DLD1 (cell line): ENCODE results near the gene CC2D1B.

ENCODE experiments used
- in situ Hi-C: cut with HindIII; loops from 2 replicates; pipeline ENCODE4 v1.10.0; 2017; ENCODE audit warnings: low sequenced_read_pairs

CC2D1B gene

DNA sequence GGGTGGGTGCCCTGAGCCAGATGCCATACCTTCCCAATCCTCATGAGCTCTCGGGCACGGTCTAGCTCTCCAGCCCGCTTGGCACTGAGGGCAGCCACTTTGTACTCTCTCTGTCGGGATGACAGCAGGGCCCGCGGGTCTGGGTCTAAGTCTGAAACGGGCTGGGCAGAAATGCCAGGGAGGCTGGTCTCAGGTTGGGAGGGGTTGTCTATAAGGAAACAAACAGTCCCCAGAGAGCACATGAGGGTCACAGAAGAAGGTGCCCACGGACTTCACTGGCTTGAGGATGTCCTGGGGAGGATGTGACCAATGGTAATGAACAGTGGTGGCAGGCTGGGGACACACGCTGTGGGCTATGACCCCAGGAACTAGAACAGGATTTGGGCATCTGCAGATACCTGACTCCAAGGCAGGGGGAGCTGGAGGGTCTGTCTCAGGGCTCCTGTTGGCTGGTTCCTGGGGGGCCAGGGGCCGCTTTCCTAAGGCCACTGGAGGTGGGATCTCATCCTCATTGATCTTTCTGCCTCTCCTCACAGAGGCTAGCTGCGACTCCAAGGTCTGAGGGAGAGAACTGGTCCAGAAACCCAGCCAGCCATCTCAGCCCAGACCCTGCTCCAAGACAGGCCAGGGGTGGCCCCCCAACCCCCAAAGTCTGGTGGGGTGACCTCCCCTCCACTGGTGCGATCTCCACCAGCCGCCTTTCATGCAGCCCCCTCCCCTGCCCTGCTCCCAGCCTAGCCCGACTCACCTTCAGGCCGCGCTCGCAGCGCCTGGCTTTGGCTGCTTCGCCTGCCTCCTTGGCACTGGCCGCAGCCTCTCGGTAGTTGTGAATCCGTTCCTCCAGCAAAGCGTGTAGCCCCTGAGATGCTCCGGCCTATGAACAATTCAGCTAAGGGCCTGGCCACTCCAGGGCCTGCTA is 6.1 kb downstream of the CC2D1B start:
- in situ Hi-C loops, result no loop called here

DNA sequence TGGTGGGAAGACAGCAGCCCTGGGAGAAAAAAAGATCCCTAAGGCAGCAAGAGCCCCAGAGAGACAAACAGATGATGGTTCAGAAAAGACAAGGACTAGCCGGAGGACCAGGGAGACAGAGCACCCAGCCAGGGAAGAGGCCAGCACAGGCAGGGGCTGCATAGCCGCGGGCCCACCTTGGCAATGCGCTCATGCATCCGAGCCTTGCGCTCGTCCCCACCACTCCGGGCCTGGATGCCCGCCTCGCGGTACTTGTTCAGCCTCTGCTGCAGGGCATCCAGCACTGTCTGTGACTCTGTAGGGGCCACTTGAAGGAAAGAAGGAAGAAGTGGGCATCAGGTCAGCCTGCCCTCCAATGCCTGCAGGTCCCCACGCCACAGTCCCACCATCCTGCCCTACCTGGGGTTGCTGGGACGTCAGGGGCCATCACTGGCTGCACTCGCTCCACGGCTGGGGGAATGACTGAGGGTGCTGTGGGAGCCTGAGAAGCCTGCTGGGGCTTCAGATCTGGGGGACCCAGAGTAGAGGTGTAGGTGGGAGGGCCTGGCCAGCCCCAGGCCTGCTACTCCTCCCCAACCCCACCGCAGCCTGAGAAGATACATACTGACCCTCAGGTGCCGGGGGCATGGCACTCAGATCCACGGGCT is 7.0 kb downstream of the CC2D1B start:
- in situ Hi-C loops, result no loop called here

DNA sequence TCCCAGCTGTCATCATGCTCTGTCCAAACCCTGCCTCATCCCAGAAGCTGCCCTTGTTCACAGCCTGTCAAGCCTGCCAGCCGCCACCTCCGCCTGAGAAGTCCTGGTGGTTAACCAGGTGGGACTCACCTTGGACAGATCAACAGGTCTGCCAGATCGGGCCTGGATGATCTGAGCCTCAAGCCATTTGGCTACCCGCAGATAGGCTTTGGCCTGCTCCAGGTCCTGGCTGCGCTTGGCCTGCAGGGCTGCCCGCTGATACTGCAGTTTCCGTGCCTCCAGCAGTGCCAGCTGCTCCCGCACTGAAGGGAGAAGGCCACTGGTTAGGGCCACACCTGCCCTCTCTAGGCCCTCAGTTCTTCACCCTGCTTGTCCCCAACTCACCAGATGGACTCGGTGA is 8.6 kb downstream of the CC2D1B start:
- in situ Hi-C loops, result no loop called here

DNA sequence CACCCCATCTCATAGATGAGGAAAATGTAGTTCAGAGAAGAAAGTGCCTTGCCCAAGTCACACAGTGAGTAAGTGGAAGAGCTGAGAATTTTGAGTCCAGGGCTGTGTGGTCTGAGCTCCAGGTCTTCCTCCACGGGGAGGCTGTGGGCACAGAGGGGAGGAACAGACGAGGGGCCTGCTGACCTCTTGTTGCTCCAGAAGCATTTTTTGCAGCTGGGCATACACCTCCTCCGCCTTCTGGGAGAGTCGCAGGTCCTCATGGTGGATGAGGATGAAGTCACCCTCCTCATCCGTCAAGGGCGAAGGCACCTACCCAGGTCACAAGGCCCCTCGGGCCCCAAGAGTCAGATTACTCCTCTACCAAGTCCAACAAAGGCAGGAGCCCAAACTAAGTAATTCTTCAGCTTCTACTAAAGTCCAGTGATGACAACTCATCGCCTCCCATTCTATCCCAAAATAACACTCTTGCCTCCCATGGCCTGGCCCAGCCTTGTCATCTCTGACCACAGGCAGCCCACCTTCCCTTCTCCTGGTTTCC is 9.1 kb downstream of the CC2D1B start:
- in situ Hi-C loops, result no loop called here

DNA sequence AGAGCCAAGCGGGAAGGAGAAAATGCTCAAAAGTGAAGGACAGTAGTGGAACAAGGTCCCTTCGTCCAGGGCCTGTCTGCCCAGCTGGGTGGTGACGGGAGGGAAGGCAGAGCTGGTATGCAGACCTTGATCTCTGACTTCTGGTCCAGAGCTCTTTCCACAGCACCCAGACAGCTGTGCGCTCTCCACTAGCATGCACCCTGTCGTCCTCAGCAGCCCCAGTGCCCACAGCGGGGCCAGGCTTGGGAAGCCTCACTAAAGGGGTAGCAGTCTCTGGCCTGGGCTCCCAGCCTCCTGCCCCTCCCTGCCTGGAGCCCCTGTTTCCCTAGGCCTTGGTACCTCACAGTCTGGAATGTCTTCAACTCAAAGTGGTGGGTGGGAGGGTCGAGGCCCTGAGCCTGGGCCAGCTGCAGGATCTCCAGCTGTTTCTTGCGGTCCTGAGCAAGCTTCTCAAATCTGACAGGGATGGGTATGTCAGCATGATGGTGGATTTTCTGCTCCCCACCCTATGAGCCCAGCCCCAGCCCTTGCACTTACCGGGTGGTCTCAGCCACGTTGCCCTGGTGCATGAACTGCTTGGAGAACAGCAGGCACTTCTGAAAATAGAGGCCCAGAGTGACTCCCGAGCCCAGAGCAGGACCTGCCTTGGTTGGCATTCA is 10.0 kb downstream of the CC2D1B start:
- in situ Hi-C loops, result no loop called here

DNA sequence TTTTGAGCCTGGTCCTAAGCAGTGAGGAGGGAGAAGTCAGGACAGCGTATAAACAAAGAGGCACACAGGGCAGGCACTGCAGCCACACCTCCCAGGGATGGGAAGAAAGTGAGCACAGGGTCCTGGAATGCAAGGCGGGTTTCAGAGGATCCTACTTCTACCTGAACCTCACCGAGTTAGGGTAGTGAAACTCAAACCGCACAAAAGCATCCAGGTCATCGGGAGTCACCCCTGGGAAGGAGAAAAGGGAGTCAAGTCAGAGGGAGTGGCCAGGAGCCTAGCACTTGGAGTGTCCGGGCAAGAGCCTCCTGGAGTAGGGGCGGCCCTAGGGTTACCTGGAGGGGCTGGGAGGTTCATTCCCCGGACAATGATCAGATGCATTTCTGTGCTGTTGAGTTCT is 10.6 kb downstream of the CC2D1B start:
- in situ Hi-C loops, result no loop called here

DNA sequence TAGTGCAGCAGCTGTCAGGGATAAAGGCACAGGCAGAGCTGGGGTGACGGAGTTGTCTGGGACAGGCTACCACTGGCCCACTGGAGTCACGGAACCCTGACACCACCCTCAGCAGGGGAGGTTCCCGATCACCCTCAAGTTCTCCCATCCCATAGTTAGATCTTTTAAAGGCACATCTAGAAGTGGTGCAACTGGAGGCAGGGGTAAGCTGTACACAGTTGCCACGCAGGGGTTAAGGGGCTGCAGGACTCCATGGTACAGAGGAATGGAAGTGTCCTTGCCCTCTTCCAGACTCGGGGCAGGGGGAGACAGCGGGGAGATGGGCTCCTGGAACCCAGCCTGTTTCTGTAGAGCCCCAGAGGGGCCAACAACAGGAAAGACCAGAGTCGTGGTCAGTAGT is 13.3 kb downstream of the CC2D1B start:
- in situ Hi-C loops, result no loop called here

DNA sequence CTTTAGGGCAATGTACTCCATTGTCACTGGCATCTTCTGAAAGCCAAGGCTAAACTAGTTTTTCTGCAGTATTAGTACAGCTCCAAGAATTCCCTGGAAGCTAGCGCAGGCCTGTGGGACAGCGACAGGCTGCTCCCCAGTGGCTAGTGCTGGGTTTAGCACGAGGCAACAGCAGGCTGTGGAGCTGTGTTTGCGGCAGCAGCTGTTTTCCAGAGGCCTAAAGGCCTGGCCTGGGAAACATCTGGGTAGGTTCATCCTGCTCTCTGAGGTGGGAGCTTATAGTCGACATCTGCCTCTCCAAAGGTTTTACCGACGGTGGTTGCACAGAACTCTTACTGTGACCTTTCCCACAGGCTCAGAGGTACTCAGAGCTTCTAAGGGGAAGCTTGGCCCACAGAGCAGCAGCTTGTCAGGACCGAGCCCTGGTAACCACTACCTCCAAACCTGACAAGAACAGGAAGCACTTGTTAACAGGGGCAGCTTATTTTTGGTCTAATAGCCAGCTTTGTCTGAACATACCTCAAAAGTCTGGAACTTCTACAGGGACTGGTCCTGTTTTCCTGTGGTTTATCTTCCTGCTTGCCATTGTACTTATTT is 17.2 kb downstream of the CC2D1B start:
- in situ Hi-C loops, result no loop called here

DNA sequence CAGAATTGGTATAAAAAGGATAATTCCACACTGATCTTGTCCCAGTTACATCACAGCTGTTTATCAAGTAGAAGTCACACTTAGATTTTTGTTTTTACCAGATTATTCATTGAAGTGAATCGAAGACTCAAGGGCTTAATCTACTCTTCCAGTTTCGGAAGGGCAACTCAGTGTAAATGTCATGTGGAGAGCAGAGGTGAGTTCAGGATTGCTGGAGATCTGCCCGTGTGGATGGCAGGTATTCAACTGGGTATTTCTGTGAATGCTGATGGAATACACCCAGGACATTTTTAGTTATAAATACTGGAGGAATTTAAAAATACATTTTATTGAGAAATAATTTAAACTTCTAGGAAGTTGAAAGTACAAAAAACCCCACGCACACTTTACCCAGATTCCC is 19.4 kb downstream of the CC2D1B start:
- in situ Hi-C loops, result no loop called here

DNA sequence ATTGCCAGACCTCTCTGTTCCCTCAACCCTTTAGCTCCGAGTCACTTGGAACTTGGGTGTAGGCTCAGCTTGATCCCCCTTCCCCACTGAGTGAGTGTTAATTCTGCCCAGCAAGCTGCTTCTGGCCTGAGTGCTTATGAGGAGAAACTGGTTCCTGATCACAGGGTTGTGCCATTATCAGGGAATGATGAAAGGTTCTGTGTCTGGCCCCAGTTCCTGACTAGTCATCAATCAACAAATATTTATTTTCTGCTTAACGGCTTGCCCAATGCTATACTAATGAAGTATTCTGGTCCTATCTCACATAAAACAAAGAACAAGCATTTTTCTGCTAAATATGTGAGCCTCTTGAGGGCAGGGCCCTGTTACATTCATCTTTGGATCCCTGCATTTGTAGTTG is 20.8 kb downstream of the CC2D1B start:
- in situ Hi-C loops, result no loop called here

DNA sequence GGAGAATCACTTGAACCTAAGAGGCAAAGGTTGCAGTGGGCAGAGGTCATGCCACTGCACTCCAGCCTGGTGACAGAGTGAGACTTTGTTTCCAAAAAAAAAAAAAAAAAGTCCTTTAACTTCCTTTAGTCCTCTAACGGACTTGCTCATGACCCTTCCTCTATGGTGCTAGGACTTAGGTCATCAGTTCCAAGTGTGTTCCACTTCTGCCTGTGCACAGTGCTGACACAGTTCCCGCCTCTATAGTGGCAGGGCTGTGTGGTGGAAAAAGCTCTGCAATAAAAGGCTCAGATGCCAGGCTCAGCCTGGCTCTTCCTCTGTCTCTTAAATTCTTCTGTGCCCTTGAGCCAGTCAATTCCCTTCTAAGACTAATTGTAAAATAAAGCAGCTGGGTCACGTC is 22.0 kb downstream of the CC2D1B start:
- in situ Hi-C loops, result no loop called here

DNA sequence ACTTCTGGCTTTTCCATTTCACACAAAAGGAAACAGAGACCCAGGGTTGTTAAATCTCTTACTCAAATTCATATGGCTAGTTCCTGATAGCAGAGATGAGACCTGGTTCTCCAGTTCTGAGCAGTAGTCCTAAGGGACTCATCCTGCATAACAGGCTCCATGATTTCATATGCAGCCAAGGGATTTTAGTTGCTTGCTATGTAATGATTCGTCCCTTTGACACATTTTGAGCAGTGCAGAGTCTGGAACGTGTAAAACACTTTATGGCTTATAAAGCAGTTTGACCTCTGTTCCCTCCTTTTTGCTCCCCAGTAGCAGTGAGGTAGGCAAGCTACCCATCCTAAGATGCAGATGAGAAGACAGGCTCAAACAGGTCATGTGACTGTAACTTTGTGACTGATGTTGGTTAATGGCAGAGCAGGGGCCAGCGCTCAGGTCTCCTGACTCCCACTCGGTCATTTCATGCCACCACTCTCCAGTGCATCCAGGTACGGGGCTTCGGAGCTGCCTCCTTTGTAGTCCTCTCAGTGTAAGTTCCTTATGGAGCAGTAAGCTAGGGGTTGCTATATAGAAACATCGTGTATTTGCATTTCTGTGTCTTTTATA is 24.2 kb downstream of the CC2D1B start:
- in situ Hi-C loops, result no loop called here

DNA sequence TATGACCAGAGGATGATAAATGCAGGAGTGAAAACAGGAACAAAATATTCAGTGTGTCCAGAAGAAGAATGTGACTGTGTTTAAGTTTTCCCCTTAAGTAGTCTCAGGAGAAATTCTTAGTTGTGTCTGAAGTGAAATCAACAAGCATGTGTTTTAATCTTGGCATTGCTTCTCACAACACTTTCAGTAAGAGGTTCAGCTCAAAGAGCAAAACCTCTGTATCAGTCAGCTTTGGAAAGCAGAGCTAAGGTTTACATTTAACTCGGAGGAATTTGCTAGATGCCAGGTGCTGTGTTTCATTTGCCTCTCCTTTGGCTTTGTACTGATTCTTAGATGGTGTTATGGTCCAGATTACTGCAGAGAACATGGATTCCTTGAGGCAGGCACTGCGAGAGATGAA is 28.6 kb downstream of the CC2D1B start:
- in situ Hi-C loops, result no loop called here

DNA sequence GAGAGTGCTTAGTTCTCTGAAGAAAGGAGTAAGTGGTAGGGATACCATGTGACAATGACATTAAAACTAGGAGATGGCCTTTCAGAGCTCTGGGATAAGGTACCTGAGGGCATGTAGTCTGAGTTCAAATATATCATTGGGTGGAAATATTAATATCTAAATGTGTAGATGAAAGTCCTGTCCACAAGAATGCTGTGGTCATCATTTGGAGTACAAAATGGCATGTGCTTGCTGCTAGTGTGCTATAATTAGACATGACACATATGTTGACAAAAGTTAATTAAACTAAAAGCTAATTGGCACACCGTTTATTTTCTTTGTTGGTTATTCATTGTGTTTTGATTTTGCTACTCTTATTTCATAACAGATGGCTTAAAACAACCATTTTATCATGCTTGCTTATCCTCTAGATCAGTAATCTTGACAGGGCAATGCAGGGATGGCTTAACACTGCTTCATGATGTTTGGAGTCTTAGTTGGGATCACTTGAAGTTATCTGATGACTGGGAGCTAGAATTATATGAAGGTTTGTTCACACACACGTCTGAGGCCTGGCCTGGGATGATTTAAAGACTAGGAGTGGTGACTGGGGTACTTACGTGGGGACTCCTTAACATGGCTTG is 31.0 kb downstream of the CC2D1B start:
- in situ Hi-C loops, result no loop called here

DNA sequence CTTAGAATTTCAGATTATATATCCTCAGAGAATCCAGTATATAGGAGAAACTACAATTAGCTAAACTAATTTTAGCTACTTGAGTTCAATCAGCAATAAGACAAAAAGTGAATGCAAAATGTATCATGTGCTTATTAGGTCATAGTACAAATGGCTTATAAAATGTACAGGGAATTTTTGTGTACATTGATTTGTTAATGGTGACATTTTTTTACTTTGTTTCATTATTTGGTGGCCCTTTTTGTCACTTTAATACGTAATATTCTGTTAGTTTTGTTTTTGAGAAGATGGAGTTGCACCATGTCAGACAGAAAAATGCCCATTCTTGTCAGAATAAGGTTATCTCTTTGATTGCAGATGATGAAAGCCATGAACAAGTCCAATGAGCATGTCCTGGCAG is 33.6 kb downstream of the CC2D1B start:
- in situ Hi-C loops, result no loop called here

DNA sequence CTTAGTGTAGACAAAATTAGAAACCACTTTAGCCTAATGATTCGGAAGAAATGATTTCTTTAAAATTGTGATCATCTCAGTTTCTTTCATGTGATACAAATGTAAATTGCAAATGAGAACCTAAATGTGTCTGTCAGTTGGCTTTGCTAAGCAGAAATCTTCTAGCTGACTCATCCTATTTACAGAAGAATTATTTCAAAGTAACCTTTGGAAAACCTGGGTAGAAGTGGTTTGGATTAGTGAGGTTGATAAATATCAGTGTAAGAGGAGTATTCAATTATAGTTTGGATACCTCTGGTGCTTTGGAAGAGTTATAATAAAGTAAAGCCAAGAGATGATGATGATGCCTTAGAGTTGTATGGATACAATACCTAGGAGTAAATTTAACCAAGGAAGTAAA is 37.4 kb downstream of the CC2D1B start:
- in situ Hi-C loops, result no loop called here

DNA sequence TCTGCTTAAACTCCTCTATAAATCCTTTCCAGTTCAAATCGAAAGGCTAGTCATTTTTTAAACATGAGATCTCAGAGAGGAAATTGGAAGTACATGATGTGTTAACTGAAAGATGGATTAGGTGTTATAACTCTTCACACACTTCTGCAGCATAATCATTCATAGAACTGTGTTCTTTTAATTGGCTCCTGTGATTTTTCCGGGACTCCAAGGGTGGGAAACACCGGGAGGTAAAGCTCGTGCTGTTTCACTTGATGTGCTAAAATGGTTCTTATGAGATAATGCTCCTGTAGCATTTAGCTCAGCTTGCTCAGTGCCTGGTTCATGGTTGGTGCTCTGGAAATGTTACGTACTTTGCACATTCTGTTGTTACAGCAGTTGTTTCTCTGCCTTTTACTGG is 40.2 kb downstream of the CC2D1B start:
- in situ Hi-C loops, result no loop called here

DNA sequence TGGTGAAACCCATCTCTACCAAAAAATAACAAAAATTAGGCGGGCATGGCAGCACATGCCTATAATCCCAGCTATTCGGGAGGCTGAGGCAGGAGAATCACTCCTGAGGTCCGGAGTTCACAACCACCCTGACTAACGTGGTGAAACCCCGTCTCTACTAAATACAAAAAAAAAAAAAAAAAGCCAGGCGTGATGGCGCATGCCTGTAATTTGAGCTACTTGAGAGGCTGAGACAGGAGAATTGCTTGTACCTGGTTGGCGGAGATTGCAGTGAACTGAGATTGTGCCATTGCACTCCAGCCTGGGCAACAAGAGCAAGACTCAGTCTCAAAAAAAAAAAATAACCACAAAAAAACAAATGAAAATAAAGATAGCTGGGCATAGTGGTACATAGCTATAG is 42.3 kb downstream of the CC2D1B start:
- in situ Hi-C loops, result no loop called here

DNA sequence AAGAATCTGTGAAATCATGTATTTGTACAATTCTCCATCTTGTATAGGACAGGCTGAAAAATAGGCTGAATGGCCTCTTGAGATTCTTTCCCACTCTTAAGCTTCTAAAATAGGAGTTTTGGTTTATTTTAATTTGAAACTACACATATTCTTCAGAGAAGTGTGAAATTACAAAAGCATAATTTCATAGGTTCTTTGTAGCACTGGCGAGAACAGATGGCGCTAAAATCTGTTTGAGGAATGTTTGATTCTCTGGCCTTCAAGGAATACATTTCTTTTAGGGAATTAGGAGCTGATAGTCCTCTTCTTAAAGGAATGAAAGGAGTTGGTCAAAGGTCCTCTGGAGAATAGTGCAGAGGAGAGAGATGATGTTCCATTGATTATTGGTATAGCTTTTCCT is 44.9 kb downstream of the CC2D1B start:
- in situ Hi-C loops, result no loop called here

DNA sequence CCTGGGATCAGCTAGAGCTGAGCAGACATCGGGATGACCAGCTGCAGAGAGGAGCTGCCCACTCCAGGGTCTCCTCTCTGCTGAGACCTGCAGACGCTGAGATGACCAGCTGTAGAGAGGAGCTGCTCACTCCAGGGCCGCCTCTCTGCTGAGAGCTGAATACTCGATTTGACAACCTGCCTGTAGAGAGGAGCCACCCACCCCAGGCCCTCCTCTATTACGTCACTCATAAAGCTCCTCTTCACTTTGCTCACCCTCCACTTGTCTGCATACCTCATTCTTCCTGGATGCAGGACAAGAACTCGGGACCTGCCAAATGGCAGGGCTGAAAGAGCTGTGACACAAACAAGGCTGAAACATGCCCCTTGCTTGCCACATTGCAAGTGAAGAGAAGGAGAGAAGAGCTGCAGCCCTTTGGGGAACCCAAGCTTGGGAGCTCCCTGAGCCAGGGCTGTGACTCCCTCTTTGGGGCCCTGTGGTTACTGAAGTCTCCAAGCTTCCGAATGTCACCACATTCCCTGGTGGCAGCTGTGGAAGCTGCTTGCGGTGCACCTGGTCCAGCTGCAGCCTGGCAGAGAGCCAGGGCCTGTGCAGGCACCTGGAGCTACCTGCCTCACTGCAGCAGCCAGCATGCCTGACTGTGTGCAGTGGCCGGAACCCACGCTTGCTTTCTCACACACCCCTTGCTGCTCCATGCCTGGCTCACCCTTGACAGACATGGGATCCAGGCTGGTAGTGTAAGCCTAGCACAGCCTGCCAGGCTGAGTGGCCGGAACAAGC is 59.6 kb downstream of the CC2D1B start:
- in situ Hi-C loops, result no loop called here
